OCI-LY7 (cell line): ENCODE data around the gene REC8.

Source experiments
- CTCF ChIP-seq: fragments of 200-600 bp; sonication (generic); conservative IDR thresholded peaks from 2 replicates; pipeline ENCODE4 v1.5.1; 2014; ENCODE audit warnings: mild to moderate bottlenecking, antibody characterized with exemption, low read length, moderate library complexity, mixed read lengths
- EZH2phosphoT487 ChIP-seq: fragments of 200-600 bp; sonication (generic); IDR thresholded peaks from 2 replicates; pipeline ENCODE4 v1.6.1; 2018; ENCODE audit warnings: low read depth, borderline replicate concordance, mild to moderate bottlenecking, mixed run types, antibody characterized with exemption, low read length, moderate library complexity, mixed read lengths

- no peak for TF ChIP-seq CTCF
- TF ChIP-seq EZH2phosphoT487: no peak
Measured at GRCh38 chr14:24150061-24150460, 21.8 kb upstream of the REC8 start.
